HG03280 (cell line): ENCODE results near the gene SPRR2F.

Experiments
- ATAC-seq: cut with Tn5 transposase; IDR thresholded peaks from one replicate; pipeline ENCODE4 v1.9.1; 2021; ENCODE audit warnings: mild to moderate bottlenecking, moderate library complexity; ENCODE audit not compliant: unreplicated experiment

SPRR2F gene

GRCh38 chr1:153081736-153082135 is 31.6 kb downstream of the SPRR2F start:
- ATAC-seq: no peak

GRCh38 chr1:153072806-153073726 is 40.2 kb downstream of the SPRR2F start:
- ATAC-seq: no peak

GRCh38 chr1:153071511-153071910 is 41.8 kb downstream of the SPRR2F start, which contains the start of gene SPRR2B:
Gene SPRR2B, minus strand, starts transcription at chr1:153071611. Its CDS starts 772 bp downstream, at chr1:153070839.
- ATAC-seq: no peak

- no peak for ATAC-seq
Observed at GRCh38 chr1:153070243-153070642, 43.1 kb downstream of the SPRR2F start.
